GM13977 (cell line): ENCODE data around the gene G6PC3.
"Not testable (repeated sequence)": the region's sequence is repeated elsewhere in the genome, so short reads cannot be mapped to it uniquely, and the experiment has no call there.

Experiments used
- DNase-seq: peaks from one replicate; pipeline ENCODE4 v3.0.0; 2012; ENCODE audit warnings: low spot score
- in situ Hi-C: fragments of 300-500 bp; cut with MboI; formaldehyde crosslinking; loops from one replicate; pipeline ENCODE4 v1.12.0; 2022; ENCODE audit warnings: low sequenced_read_pairs, low pct_unique_long_range_greater_than_20kb, mixed read lengths, inconsistent platforms; ENCODE audit not compliant: unreplicated experiment
- TF ChIP-seq, protein P1 (sequence below): IDR thresholded peaks from 2 replicates; pipeline ENCODE4 v1.5.1; 2012; ENCODE audit warnings: mild to moderate bottlenecking, control low read depth; ENCODE audit not compliant: insufficient read depth; ENCODE audit errors: extremely low read depth, missing control alignments

G6PC3 gene

DNA sequence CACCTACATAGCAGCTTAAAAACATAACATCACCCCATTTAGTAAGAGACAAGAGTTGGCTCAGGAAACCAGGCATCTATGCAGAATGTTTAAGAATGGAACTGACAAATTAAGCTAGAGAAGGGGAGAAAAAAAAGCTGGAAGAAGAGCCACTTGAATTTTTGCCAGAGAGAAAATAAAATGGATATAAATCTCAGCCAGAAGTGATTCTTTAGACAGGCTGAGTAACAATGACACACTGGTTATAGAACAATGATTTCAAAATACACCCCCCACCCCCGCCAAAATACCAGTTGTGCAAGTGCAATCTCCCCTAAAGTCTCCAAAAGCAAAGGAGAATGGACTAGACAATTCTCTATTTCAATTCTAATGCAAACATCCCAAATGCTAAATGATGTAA is 26.5 kb upstream of the G6PC3 start:
- in situ Hi-C loops: no loop called here
- TF ChIP-seq, protein P1, sequence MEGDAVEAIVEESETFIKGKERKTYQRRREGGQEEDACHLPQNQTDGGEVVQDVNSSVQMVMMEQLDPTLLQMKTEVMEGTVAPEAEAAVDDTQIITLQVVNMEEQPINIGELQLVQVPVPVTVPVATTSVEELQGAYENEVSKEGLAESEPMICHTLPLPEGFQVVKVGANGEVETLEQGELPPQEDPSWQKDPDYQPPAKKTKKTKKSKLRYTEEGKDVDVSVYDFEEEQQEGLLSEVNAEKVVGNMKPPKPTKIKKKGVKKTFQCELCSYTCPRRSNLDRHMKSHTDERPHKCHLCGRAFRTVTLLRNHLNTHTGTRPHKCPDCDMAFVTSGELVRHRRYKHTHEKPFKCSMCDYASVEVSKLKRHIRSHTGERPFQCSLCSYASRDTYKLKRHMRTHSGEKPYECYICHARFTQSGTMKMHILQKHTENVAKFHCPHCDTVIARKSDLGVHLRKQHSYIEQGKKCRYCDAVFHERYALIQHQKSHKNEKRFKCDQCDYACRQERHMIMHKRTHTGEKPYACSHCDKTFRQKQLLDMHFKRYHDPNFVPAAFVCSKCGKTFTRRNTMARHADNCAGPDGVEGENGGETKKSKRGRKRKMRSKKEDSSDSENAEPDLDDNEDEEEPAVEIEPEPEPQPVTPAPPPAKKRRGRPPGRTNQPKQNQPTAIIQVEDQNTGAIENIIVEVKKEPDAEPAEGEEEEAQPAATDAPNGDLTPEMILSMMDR: no peak
- DNase-seq: no peak

DNA sequence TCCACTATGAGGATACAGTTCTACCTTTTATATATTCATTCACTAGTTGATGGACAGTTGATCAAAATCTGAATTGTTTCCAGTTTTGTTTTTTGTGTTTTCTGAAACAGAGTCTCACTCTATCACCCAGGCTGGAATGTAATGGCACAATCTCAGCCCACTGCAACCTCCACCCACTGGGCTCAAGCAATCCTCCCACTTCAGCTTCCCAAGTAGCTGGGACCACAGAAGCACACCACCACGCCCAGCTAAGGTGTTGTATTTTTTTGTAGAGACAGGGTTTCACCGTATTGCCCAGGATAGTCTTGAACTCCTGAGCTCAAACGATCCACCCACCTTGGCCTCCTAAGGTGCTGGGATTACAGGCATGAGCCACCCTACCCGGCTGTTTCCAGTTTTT is 25.0 kb upstream of the G6PC3 start:
- in situ Hi-C loops: no loop called here
- TF ChIP-seq, protein P1: no peak
- DNase-seq: no peak

DNA sequence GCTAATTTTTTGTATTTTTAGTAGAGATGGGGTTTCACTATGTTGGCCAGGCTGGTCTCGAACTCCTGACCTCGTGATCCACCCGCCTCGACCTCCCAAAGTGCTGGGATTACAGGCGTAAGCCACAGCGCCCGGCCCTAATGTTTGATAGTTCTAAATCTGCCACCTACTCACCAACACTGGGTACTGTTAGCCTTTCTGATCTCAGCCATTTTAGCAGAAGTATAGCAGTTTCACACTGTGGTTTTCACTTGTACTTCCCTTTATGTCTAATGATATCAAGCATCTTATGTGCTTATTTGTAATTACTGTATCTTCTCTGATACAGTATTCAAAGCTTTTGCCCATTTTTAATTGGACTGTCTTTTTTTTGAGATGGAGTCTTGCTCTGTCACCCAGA is 23.6 kb upstream of the G6PC3 start:
- DNase-seq, in situ Hi-C loops: not testable (repeated sequence)

DNA sequence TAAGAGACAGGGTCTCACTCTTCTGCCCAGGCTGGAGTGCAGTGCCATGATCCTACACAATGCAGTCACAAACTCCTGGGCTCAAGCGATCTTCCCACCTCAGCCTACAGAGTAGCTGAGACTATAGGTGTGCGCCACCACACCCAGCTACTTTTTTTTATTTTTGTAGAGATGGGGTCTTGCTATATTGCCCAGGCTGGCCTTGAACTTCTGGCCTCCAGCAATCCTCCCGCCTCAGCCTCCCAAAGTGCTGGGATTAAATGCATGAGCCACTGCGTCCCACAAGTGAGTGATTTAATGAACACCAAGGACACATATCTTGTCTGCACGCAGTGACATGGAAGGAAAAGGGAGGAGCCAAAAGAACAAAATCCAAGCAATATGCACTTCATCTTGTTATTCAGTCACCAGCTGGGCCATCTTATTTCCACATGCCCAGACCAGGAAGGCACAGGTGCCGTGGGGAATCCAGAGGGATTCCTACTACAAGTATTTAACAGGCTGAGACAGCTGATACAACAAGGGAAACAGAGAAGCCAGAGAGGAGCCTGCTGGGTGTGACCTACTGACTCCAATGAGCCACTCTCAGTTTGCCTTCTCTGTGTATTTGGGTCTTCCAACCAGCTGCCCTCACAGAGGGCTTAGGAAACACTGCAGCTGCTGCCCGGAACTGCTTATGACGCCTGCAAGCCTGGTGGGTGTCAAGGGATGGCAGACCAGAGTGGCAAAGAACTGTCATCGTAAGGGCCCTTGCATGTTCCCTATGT is 21.1 kb upstream of the G6PC3 start:
- in situ Hi-C loops: no loop called here
- TF ChIP-seq, protein P1: no peak
- DNase-seq: no peak

DNA sequence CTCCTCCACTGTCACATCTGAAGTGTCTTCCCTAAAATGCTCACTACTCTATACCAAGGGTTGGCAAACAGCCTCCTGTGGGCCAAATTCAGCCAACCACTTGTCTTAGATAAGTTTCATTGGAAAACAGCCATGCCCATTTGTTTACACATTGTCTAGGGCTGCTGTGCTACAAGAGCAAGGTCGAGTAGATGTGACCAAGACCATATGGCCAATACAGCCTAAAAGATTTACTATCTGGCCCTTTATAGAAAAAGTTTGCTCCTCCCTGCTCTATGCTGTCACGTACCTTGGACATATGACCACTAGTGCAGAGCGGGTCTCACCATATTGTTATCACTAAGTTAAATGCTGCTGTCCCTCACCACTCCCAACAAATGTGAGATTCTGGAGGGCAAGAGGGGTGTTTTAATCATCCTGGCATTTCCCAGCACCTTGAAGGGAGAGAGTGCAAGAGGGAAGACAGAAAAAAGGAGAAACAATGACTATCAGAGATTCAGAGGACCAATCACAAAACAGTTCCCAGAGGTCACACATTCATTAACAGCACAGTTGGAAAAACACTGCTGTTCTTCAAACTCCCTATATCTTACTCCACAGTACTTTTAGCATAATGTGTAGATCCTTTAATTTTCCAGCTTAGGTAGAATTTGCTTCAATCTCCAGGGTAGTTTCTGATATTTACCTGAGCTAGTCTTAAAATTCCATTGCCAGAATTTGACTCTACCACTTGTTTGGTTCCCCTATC is 17.2 kb upstream of the G6PC3 start:
- in situ Hi-C loops: no loop called here
- DNase-seq: no peak

DNA sequence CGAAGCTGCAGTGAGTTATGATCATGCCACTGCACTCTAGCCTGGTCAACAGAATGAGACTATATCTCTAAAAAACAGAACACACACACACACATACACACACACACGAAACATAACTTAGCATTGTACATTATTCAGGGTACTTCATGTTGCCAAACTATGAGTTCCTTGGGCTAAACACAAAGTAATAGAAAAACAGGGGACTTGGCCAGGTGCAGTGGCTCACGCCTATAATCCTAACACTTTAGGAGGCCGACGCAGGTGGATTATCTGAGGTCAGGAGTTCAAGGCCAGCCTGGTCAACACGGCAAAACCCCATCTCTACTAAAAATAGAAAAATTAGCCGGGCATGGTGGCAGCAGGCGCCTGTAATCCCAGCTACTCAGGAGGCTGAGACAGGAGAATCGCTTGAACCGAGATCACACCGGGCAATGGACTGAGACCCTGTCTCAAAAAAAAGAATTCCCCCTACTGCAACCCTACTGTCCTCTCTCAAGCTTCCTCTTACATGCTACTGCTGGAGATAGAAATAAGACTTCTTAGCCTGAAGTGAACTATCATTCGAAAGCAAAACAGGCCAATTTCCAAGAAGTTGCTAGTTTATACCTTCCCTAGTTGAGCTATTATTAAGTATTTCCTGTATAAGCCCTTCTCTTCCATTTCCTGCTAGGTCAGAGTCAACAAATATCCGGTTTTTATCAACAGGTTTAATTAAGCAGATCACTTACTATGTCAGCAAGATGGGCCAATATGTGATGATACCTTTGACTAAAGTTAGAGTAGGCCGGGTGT is 11.2 kb upstream of the G6PC3 start:
- in situ Hi-C loops: no loop called here

More for the DNA sequence above, 17.2 kb upstream of the G6PC3 start:
- TF ChIP-seq, protein P1: no peak

More for the DNA sequence above, 11.2 kb upstream of the G6PC3 start:
- DNase-seq: no peak
- TF ChIP-seq, protein P1: no peak
